GM13977 (cell line): ENCODE data around the gene RPL36AL.
A peak's percentile ranks its signal among the peaks of the same experiment; 100 is the strongest.
"Not testable (repeated sequence)": the region's sequence is repeated elsewhere in the genome, so short reads cannot be mapped to it uniquely, and the experiment has no call there.

Source experiments
- DNase-seq: peaks from one replicate; pipeline ENCODE4 v3.0.0; 2012; ENCODE audit warnings: low spot score
- in situ Hi-C: fragments of 300-500 bp; cut with MboI; formaldehyde crosslinking; loops from one replicate; pipeline ENCODE4 v1.12.0; 2022; ENCODE audit warnings: low sequenced_read_pairs, low pct_unique_long_range_greater_than_20kb, mixed read lengths, inconsistent platforms; ENCODE audit not compliant: unreplicated experiment
- TF ChIP-seq, protein P1 (sequence below): IDR thresholded peaks from 2 replicates; pipeline ENCODE4 v1.5.1; 2012; ENCODE audit warnings: mild to moderate bottlenecking, control low read depth; ENCODE audit not compliant: insufficient read depth; ENCODE audit errors: extremely low read depth, missing control alignments

Gene RPL36AL

DNA sequence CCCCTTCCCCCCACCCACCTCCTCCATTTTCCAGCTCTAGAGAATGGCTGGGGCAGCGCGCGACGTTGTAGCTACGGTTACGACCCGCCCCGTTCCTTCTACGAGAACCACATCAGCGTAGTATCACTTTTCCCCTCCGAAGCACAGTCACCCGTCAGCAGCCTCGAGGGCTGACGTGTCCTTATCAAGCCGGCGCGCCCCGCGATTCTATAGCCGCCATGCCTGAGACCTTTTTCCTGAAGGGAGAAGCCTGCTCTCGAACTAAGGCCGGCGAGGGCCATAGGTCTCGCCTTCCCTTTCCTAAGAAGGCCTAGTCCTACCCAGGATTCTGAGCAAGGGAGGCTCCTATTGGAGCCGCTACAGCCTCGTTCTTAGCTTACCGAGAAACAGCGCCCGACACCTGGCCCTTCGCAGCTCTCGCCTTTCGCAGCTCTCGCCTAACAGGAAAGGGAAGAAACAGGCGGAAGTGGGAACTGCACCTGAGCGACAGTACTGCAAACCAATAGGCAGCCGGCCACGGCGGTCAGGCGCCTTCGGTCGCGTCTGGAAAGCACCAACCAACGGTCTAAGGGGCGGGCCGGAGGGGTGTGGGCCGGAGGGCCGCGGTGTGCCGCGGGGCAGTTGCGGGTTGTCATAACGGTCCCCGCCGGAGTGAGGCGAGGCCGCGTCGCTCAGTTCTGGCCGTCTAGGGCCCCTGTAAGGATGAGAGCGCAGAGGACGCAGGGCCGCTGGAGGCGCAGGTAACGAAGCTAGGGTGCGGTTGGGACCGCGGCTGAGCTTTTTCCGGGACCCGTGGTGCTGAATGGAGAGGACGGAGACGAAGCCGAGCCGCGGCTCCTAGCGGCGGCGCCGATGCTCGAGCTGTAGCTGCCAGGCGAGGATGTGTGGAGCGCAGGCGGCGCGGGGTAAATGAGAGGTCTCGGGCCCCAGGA, at the start of gene RPL36AL, which contains the start of gene MGAT2:
Gene RPL36AL (minus strand): TSS at position 445 of the 932 bp plus-strand sequence. CDS start 1,522 bp downstream, outside the sequence.
Gene MGAT2 (plus strand): TSS at position 618 of the 932 bp plus-strand sequence. CDS start 470 bp downstream, outside the sequence.
- in situ Hi-C loops = no loop called here
- peak; percentile 98 for DNase-seq
- TF ChIP-seq, protein P1, sequence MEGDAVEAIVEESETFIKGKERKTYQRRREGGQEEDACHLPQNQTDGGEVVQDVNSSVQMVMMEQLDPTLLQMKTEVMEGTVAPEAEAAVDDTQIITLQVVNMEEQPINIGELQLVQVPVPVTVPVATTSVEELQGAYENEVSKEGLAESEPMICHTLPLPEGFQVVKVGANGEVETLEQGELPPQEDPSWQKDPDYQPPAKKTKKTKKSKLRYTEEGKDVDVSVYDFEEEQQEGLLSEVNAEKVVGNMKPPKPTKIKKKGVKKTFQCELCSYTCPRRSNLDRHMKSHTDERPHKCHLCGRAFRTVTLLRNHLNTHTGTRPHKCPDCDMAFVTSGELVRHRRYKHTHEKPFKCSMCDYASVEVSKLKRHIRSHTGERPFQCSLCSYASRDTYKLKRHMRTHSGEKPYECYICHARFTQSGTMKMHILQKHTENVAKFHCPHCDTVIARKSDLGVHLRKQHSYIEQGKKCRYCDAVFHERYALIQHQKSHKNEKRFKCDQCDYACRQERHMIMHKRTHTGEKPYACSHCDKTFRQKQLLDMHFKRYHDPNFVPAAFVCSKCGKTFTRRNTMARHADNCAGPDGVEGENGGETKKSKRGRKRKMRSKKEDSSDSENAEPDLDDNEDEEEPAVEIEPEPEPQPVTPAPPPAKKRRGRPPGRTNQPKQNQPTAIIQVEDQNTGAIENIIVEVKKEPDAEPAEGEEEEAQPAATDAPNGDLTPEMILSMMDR = peak; percentile 22

DNA sequence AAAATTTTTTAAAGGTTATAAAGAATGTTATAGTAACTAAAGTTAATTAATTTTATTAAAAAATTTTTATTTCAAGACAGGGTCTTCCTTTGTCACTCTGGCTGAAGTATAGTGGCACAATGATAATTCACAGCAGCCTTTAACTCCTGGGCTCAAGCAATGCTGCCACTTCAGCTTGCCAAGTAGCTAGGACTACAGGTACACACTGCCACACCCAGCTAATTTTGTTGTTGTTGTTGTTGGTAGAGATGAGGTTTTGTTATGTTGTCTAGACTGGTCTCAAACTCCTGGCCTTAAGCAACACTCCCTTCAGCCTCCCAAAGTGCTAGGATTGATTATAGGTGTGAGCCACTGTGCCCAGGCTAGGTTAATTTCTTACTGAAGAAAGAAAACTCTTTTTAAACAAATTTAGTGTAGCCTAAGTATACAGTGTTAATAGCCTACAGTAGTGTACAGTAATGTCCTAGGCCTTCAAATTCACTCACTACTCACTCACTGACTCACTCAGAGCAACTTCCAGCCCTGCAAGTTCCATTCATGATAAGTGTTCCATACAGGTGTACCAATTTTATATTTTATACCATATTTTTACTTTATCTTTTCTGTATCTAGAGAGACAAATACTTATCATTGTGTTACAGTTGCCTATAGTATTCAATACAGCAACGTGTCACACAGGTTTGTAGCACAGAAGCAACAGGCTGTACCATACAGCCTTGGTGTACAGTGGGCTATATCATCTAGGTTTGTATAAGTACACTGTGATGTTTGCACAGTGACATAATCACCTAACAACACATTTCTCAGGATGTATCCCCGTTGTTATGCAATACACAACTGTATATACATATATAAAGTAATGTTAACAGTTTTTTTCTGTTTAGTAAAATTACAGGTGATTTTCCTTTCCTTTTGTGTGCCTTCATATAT, 39.4 kb upstream of the RPL36AL start:
- in situ Hi-C loops = no loop called here
- TF ChIP-seq, protein P1 = no peak
- no peak for DNase-seq

- DNase-seq, in situ Hi-C loops: not testable (repeated sequence)
Measured at GRCh38 chr14:49657500-49657899, 37.1 kb upstream of the RPL36AL start.

- TF ChIP-seq, protein P1 = no peak
- DNase-seq = no peak
- in situ Hi-C loops = no loop called here
Measured at GRCh38 chr14:49654511-49654910, 34.1 kb upstream of the RPL36AL start.

- no peak for DNase-seq
- in situ Hi-C loops = no loop called here
- TF ChIP-seq, protein P1 = no peak
Measured at GRCh38 chr14:49653508-49653907, 33.1 kb upstream of the RPL36AL start.

- no peak for DNase-seq
- in situ Hi-C loops = loop anchor here (25.0 kb wide), 2 partner anchors 195 to 470 kb away; partner anchors contain the start of gene VCPKMT
- TF ChIP-seq, protein P1 = no peak
Measured at GRCh38 chr14:49642163-49642562, 21.7 kb upstream of the RPL36AL start.
